HG03108 (cell line): ENCODE measurements around the gene MTNR1B.

Experiments used
- ATAC-seq: cut with Tn5 transposase; IDR thresholded peaks from one replicate; pipeline ENCODE4 v1.9.1; 2021; ENCODE audit warnings: moderate library complexity; ENCODE audit not compliant: unreplicated experiment

The MTNR1B gene

GRCh38 chr11:92977401-92977800 is 8.0 kb downstream of the MTNR1B start:
- ATAC-seq: no peak

- no peak for ATAC-seq
These were observed 9.0 kb downstream of the MTNR1B start for GRCh38 chr11:92978271-92979111.

- no peak for ATAC-seq
These were observed 9.7 kb downstream of the MTNR1B start for GRCh38 chr11:92979176-92979575.

GRCh38 chr11:92980312-92980711 is 10.9 kb downstream of the MTNR1B start:
- ATAC-seq: no peak

GRCh38 chr11:92981508-92982043 is 12.1 kb downstream of the MTNR1B start:
- no peak for ATAC-seq

- no peak for ATAC-seq
These were observed 17.1 kb downstream of the MTNR1B start for GRCh38 chr11:92986585-92986984.

- ATAC-seq: no peak
These were observed 23.6 kb downstream of the MTNR1B start for GRCh38 chr11:92993004-92993403.

GRCh38 chr11:93000511-93001476 is 31.3 kb downstream of the MTNR1B start:
- ATAC-seq: no peak

- no peak for ATAC-seq
These were observed 32.4 kb downstream of the MTNR1B start for GRCh38 chr11:93001806-93002205.

GRCh38 chr11:93002380-93002779 is 32.9 kb downstream of the MTNR1B start:
- ATAC-seq: no peak

GRCh38 chr11:93005239-93005638 is 35.8 kb downstream of the MTNR1B start:
- no peak for ATAC-seq

- no peak for ATAC-seq
These were observed 44.2 kb downstream of the MTNR1B start for GRCh38 chr11:93013646-93014045.

GRCh38 chr11:93016595-93016994 is 47.1 kb downstream of the MTNR1B start:
- no peak for ATAC-seq

- ATAC-seq: no peak
These were observed 48.6 kb downstream of the MTNR1B start for GRCh38 chr11:93017821-93018690.

- no peak for ATAC-seq
These were observed 51.0 kb downstream of the MTNR1B start for GRCh38 chr11:93020248-93021046.

- no peak for ATAC-seq
These were observed 54.9 kb downstream of the MTNR1B start for GRCh38 chr11:93024369-93024768.

GRCh38 chr11:93025558-93026255 is 56.3 kb downstream of the MTNR1B start:
- ATAC-seq: no peak

- ATAC-seq: no peak
These were observed 59.6 kb downstream of the MTNR1B start for GRCh38 chr11:93028960-93029522.

GRCh38 chr11:93031386-93031785 is 61.9 kb downstream of the MTNR1B start:
- ATAC-seq: no peak
